HG02970 (cell line): ENCODE data around the gene HRH1.
"Not testable (repeated sequence)": the region's sequence is repeated elsewhere in the genome, so short reads cannot be mapped to it uniquely, and the experiment has no call there.

Experiments
- ATAC-seq: cut with Tn5 transposase; IDR thresholded peaks from one replicate; pipeline ENCODE4 v1.9.1; 2021; ENCODE audit warnings: mild to moderate bottlenecking, moderate library complexity, moderate number of reproducible peaks; ENCODE audit not compliant: unreplicated experiment, low FRiP score

The HRH1 gene

GRCh38 chr3:11140030-11140712 is 14.1 kb upstream of the HRH1 start:
- peak; percentile 72 for ATAC-seq

DNA sequence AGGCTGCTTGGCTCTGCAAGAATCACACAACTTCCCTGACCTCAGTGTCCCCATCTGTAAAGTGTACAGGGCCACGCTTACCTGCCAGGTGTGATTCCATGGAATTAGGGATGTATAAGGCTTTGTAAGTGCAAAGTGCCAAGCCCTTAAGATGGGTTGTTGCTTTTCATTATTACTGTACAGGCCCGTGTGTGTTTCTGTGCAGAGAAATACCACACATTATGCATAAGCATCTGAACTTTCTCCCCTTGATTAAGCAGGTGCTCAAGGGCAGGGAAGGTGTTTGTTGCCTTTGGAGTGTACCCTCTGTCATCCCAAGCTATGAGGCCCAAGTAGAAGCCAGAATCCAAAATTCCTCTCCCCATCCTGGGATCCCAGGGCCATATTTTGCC is 13.6 kb upstream of the HRH1 start:
- no peak for ATAC-seq

- no peak for ATAC-seq
Observed at GRCh38 chr3:11143476-11143875, 10.8 kb upstream of the HRH1 start.

DNA sequence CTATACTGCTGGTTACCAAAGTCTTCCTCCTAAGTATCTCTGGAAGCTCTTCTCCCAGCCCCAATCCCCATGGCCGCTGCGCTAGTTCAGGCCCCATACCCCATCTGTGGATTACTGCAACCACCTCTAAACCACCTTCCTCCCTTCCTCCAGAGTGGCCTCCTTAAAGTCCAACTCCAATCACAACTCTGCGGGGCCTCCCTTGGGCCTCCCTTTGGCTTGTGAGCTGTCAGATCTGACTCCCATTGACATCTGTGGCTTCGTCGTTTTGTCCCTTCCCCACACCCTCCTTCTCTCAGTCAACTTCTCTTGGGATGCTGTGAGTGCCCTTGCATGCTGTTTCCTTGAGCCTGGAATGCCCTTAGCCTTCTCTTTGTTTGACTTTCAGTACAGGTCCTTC is 9.3 kb upstream of the HRH1 start:
- ATAC-seq = no peak

DNA sequence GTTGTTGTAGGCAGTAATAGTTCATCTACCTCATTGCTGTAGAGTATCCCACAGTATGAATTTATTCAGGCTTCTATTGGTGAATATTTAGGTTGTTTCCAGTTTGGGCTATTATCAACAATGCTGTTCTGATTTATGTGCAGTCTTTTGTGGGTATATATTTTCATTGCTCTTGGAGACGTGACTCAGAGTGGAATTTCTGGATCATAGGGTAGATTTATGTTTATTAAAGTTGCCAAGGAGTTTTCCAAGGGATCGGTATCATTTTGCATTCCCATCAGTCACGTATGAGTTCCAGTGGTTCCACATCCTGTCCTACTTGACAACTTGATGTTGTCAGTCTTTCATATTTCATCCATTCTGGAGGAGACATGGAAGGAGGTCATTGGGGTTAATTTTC is 8.4 kb upstream of the HRH1 start:
- ATAC-seq = no peak

DNA sequence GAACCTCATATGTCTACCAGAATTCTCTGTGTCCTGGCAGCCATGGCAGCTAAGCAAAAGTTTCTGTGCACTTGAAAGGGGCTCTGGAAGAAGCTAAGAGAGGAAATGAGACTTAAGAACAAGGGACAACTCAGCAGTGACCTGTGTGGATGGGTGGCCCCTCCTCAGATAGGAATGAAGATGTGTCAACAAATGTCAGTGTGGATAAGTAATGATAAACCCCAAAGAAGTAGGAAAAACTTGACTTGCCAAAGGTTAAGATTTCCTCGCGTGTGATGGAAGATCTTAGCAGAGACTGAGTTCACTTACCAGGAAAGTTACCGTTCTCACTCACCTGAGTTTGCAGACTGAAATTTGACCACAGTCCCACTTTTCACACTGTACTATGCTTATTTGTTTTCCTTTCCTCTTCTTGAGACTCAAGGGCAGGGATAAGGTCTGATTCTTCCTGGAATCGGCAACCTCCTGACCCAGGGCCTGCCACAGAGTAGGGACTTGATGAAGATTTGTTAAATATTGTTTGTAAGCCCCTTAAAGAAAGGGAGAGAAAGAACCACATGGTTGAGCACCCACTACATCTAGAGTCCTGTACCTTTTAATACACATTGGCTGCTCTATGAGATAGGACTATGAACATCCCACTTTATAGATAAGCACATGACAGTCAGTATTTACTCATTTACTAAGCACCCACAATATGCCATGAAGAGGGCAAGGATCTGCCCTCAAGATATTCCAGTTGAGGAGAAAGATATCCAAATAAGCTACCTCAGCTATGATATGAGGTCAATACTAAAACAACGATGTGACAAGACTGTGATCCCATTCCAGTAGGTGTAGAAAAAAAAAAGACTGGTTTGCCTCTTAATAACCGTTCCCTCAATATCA is 7.3 kb upstream of the HRH1 start:
- no peak for ATAC-seq

- ATAC-seq = no peak
Observed at GRCh38 chr3:11150256-11150655, 4.0 kb upstream of the HRH1 start.

- no peak for ATAC-seq
Observed at GRCh38 chr3:11152301-11152700, 2.0 kb upstream of the HRH1 start.

GRCh38 chr3:11154953-11155325 is 646 bp downstream of the HRH1 start:
- ATAC-seq = no peak

- ATAC-seq = no peak
Observed at GRCh38 chr3:11155341-11156025, 1.2 kb downstream of the HRH1 start.

DNA sequence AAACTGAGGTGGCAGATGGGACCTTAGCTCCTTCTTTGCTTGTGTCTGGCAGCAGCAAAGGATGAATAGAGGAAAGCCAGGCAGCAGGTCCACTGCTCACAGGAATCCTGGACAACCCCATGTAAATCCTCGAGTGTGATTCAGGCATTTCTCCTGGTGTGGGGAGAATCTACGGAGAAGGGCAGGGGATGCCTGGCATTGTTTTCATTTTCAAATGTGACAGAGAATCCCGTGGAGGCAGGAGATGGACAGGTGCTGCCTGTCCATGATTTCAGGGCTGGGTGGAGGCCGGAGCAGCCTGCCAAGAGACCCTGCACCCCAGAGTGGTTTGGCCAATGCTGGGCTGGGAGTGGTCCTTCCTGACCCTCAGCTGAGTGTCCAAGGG is 1.7 kb downstream of the HRH1 start:
- no peak for ATAC-seq

- ATAC-seq = no peak
Observed at GRCh38 chr3:11157421-11157820, 3.1 kb downstream of the HRH1 start.

GRCh38 chr3:11159421-11159904 is 5.2 kb downstream of the HRH1 start:
- no peak for ATAC-seq

DNA sequence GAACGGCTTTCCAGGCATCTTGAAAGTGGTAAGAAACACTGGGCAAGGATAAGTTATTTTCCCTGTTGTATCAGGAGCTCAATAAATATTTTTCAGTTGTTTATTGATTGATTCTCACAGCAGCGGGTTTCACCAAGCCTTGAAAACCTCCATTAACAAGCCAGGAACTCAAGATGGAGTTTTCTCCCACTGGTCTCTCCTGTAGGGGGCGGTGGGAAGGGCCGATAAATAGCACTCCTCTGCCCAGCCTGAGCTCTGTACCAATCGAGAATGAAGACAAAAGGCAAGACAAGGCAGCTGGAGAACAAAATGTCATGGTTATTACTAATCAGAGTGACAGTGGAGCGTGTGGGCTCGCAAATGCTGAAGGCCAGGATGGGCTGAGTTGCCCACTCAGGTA is 7.4 kb downstream of the HRH1 start:
- ATAC-seq = no peak

GRCh38 chr3:11162401-11163345 is 8.4 kb downstream of the HRH1 start:
- no peak for ATAC-seq

GRCh38 chr3:11164607-11165006 is 10.3 kb downstream of the HRH1 start:
- ATAC-seq = no peak

GRCh38 chr3:11165476-11165875 is 11.2 kb downstream of the HRH1 start:
- no peak for ATAC-seq

GRCh38 chr3:11166807-11167400 is 12.6 kb downstream of the HRH1 start:
- ATAC-seq = not testable (repeated sequence)

- ATAC-seq = no peak
Observed at GRCh38 chr3:11167590-11167989, 13.3 kb downstream of the HRH1 start.

GRCh38 chr3:11168406-11168805 is 14.1 kb downstream of the HRH1 start:
- ATAC-seq = no peak
